ENCODE results near the gene IFT80. TPM values are rescaled to one million over a fixed set of nuclear protein-coding genes. Genes with fewer than 3 reads are reported as not detected.

Gene IFT80
- total RNA-seq, 1 donor from 2014 or later = 43.3 TPM

DNA sequence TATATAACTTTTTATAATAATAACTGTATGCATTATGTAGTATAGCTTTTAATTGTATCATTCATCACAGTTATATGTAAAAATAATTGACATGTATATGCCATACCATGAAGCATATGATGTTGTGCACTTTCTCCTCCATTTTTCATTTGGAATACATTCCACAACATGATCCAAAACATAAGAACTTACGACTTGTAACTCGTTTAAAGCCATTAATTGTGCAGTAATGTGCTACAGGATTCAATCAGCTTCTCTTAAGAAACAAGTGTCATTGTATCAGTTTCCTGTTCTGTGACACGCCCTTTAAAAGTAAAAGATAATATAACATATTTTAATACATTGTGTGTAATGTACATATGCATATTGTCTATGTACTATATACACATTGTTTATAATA lies 171.6 kb downstream of the IFT80 start:
- no peak for TF ChIP-seq CTCF (IDR thresholded peaks at IDR 0.05)
- DNase-seq (ENCODE audit: extremely low spot score, unreplicated experiment) = no peak
- H3K27ac Mint-ChIP-seq (ENCODE audit: unreplicated experiment) = no peak overlapping the region
- H3K36me3 Mint-ChIP-seq (ENCODE audit: unreplicated experiment) = peaks cover 1% of the 10 kb centered on the region
- peaks cover 11% of the 10 kb centered on the region for H3K4me1 Mint-ChIP-seq (ENCODE audit: unreplicated experiment)
- no peak overlapping the region for H3K4me3 Mint-ChIP-seq (ENCODE audit: unreplicated experiment)
- H3K27me3 Mint-ChIP-seq (ENCODE audit: unreplicated experiment) = peaks cover 63% of the 10 kb centered on the region
- H3K9me3 Mint-ChIP-seq (ENCODE audit: unreplicated experiment) = no peaks in the 10 kb centered on the region

GRCh38 chr3:160226026-160226907 lies 172.8 kb downstream of the IFT80 start:
- no peaks in the 10 kb centered on the region for H3K9me3 Mint-ChIP-seq (ENCODE audit: unreplicated experiment)
- H3K36me3 Mint-ChIP-seq (ENCODE audit: unreplicated experiment) = peaks cover 1% of the 10 kb centered on the region
- peak overlapping the region; percentile 66 for H3K4me3 Mint-ChIP-seq (ENCODE audit: unreplicated experiment)
- H3K27ac Mint-ChIP-seq (ENCODE audit: unreplicated experiment) = no peak overlapping the region
- DNase-seq (ENCODE audit: extremely low spot score, unreplicated experiment) = no peak
- H3K27me3 Mint-ChIP-seq (ENCODE audit: unreplicated experiment) = peaks cover 63% of the 10 kb centered on the region
- TF ChIP-seq CTCF (IDR thresholded peaks at IDR 0.05) = no peak
- H3K4me1 Mint-ChIP-seq (ENCODE audit: unreplicated experiment) = peaks cover 11% of the 10 kb centered on the region

GRCh38 chr3:160225176-160226025 lies 173.6 kb downstream of the IFT80 start, which contains the start of gene C3orf80:
Gene C3orf80 (plus strand): TSS chr3:160225422. CDS start chr3:160225636, 214 bp downstream.
- no peak for DNase-seq (ENCODE audit: extremely low spot score, unreplicated experiment)
- Mint-ChIP-seq H3K27ac (ENCODE audit: unreplicated experiment) (no peak within 1 kb of the TSS), H3K4me3 (ENCODE audit: unreplicated experiment) (peak within 1 kb of the TSS; percentile 74), H3K27me3 (ENCODE audit: unreplicated experiment) (peaks cover 62% of the 10 kb centered on the region), H3K9me3 (ENCODE audit: unreplicated experiment) (no peaks in the 10 kb centered on the region), H3K4me1 (ENCODE audit: unreplicated experiment) (peaks cover 11% of the 10 kb centered on the region), H3K36me3 (ENCODE audit: unreplicated experiment) (peaks cover 1% of the 10 kb centered on the region)
- TF ChIP-seq CTCF (IDR thresholded peaks at IDR 0.05) = peak; percentile 21

DNA sequence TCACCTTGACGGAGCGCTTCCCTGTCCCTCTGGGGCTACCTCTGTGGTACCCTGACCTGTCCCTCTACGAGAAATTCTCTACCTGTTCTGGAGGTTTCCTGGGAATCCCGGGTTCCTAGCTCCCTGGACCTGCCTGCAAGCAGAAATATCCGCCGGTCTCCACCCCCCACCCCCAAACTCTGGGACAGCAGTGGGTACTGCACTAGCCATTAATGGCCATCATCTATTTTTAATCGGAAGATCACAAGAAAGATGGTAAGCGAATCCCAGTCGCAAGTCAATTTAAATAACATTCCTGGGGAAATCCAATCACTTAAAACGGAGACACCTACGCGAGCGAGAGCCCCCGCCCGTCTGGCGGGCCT lies 174.2 kb downstream of the IFT80 start:
- Mint-ChIP-seq H3K4me3 (ENCODE audit: unreplicated experiment) (peak overlapping the region; percentile 74), H3K27me3 (ENCODE audit: unreplicated experiment) (peaks cover 63% of the 10 kb centered on the region), H3K36me3 (ENCODE audit: unreplicated experiment) (peaks cover 1% of the 10 kb centered on the region), H3K4me1 (ENCODE audit: unreplicated experiment) (peaks cover 11% of the 10 kb centered on the region), H3K9me3 (ENCODE audit: unreplicated experiment) (no peaks in the 10 kb centered on the region), H3K27ac (ENCODE audit: unreplicated experiment) (no peak overlapping the region)
- DNase-seq (ENCODE audit: extremely low spot score, unreplicated experiment) = no peak
- no peak for TF ChIP-seq CTCF (IDR thresholded peaks at IDR 0.05)

DNA sequence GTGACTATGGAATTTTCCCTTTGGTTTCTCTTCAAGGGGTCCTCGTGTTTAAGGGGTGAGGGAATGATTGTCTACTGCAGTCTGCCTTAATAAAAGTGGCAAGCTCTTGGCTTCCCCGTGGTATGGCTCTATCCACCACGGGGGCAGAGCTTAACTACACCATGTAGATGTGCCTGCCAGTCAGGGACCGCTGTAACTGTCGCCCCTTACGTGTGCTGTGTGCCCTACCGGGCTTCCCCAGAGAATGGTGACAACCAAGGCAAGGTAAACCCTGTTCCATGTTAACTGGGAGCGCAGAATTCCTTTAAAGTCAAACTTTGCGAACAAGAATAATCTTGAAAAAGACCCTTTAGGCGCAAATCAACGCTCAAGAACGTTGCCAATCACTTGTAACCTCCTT lies 174.8 kb downstream of the IFT80 start:
- no peak overlapping the region for H3K27ac Mint-ChIP-seq (ENCODE audit: unreplicated experiment)
- peaks cover 68% of the 10 kb centered on the region for H3K27me3 Mint-ChIP-seq (ENCODE audit: unreplicated experiment)
- H3K4me3 Mint-ChIP-seq (ENCODE audit: unreplicated experiment) = no peak overlapping the region
- no peak for TF ChIP-seq CTCF (IDR thresholded peaks at IDR 0.05)
- peaks cover 11% of the 10 kb centered on the region for H3K4me1 Mint-ChIP-seq (ENCODE audit: unreplicated experiment)
- no peaks in the 10 kb centered on the region for H3K9me3 Mint-ChIP-seq (ENCODE audit: unreplicated experiment)
- H3K36me3 Mint-ChIP-seq (ENCODE audit: unreplicated experiment) = peaks cover 1% of the 10 kb centered on the region
- no peak for DNase-seq (ENCODE audit: extremely low spot score, unreplicated experiment)

Data from osteocyte (in vitro differentiated cells).